ENCODE results near the gene YTHDC1. TPM values are rescaled to one million over a fixed set of nuclear protein-coding genes. Genes with fewer than 3 reads are reported as not detected.

The YTHDC1 gene
- total and polyA plus RNA-seq, 8 donors, result 31.1 to 58.8 (median 37.9) TPM

GRCh38 chr4:68366600-68366999 is 16.7 kb upstream of the YTHDC1 start:
- H3K9me3 ChIP-seq, result no peaks in the 10 kb centered on the region
- FAIRE-seq (no peak), DNase-seq (no peak), ATAC-seq (no peak)
- no peaks in the 10 kb centered on the region for H3K4me1 ChIP-seq
- 78 to 87% methylated on average over 4 of the region's 4 CpGs for WGBS, 2 donors
- intact Hi-C loops (cut with DNase I), result no loop called here
- H3K27ac ChIP-seq, result no peak overlapping the region
- TF ChIP-seq CTCF (IDR thresholded peaks at IDR 0.05), result no peak
- H3K4me3 ChIP-seq, result no peak overlapping the region
- no peaks in the 10 kb centered on the region for H3K27me3 ChIP-seq
- no peaks in the 10 kb centered on the region for H3K36me3 ChIP-seq

GRCh38 chr4:68365068-68365467 is 15.2 kb upstream of the YTHDC1 start:
- Histone ChIP-seq H3K27me3 (no peaks in the 10 kb centered on the region), H3K4me3 (no peak overlapping the region), H3K4me1 (no peaks in the 10 kb centered on the region), H3K27ac (no peak overlapping the region), H3K36me3 (no peaks in the 10 kb centered on the region), H3K9me3 (no peaks in the 10 kb centered on the region)
- intact Hi-C loops (cut with DNase I), result no loop called here
- ATAC-seq (no peak), FAIRE-seq (no peak), DNase-seq (no peak)
- no peak for TF ChIP-seq CTCF (IDR thresholded peaks at IDR 0.05)
- 85 to 88% methylated on average over 1 of the region's 1 CpG for WGBS, 2 donors

GRCh38 chr4:68361146-68361589 is 11.3 kb upstream of the YTHDC1 start:
- no peak for TF ChIP-seq CTCF (IDR thresholded peaks at IDR 0.05)
- FAIRE-seq (no peak), DNase-seq (no peak), ATAC-seq (no peak)
- Histone ChIP-seq H3K4me3 (no peak overlapping the region), H3K27ac (no peak overlapping the region), H3K36me3 (no peaks in the 10 kb centered on the region), H3K27me3 (no peaks in the 10 kb centered on the region), H3K4me1 (peaks cover 0 to 3% (median 0%) of the 10 kb centered on the region in 3 donors), H3K9me3 (no peaks in the 10 kb centered on the region)
- WGBS, 2 donors, result 65 to 85% methylated on average over 3 of the region's 3 CpGs
- intact Hi-C loops (cut with DNase I), result no loop called here

GRCh38 chr4:68360231-68360968 is 10.5 kb upstream of the YTHDC1 start:
- 60 to 74% methylated on average over 4 of the region's 4 CpGs for WGBS, 2 donors
- intact Hi-C loops (cut with DNase I), result no loop called here
- no peak overlapping the region for H3K27ac ChIP-seq

More at GRCh38 chr4:68360231-68360968, 10.5 kb upstream of the YTHDC1 start:
- H3K4me3 ChIP-seq, result no peak overlapping the region
- H3K27me3 ChIP-seq, result no peaks in the 10 kb centered on the region
- H3K36me3 ChIP-seq, result no peaks in the 10 kb centered on the region
- no peak for TF ChIP-seq CTCF (IDR thresholded peaks at IDR 0.05)
- ATAC-seq (no peak), FAIRE-seq (no peak), DNase-seq (no peak)
- H3K4me1 ChIP-seq, result peaks cover 0 to 3% (median 0%) of the 10 kb centered on the region in 3 donors
- H3K9me3 ChIP-seq, result no peaks in the 10 kb centered on the region
